IMR-90 (cell line): ENCODE data around the gene ABLIM3. TPM values are rescaled to one million over a fixed set of nuclear protein-coding genes. Genes with fewer than 3 reads are reported as not detected.

Experiments
- ATAC-seq: fragments of 200-7000 bp; cut with Tn5 transposase; 2 replicates; pipeline ENCODE4 v1.9.1; 2020; ENCODE audit warnings: low read depth, mild to moderate bottlenecking, moderate library complexity
- BruUV-seq: library from RNA; stranded (reverse); fragments of 400-500 nt; replicated peaks from 2 replicates; lab custom pipeline; 2021; lab: Mats Ljungman, UMichigan
- CTCF ChIA-PET: fragments of 300-600 bp; formaldehyde crosslinking; extraction: SDS; loops from one replicate; lab custom pipeline; 2021; ENCODE audit warnings: antibody characterized with exemption; lab: Yijun Ruan, JAX
- POLR2A ChIA-PET: fragments of 300-600 bp; sonication (Branson Sonifier 250); formaldehyde crosslinking; loops from one replicate; lab custom pipeline; 2022; ENCODE audit warnings: antibody characterized with exemption; ENCODE audit not compliant: unreplicated experiment; lab: Charles Lee
- DNase-seq: peaks from one replicate; pipeline ENCODE4 v3.0.0; 2013
- H2AFZ ChIP-seq: replicated peaks from 2 replicates; pipeline ENCODE3; 2013; ENCODE audit warnings: low read length, mild to moderate bottlenecking; ENCODE audit not compliant: poor library complexity
- H2AK5ac ChIP-seq: 2 replicates; pipeline ENCODE4 v1.6.1; 2013; ENCODE audit warnings: low read depth, low read length, inconsistent platforms
- H2AK9ac ChIP-seq: replicated peaks from 2 replicates; pipeline ENCODE3; 2013; ENCODE audit warnings: mild to moderate bottlenecking, low read depth, low read length, moderate library complexity; ENCODE audit not compliant: poor library complexity
- H2BK120ac ChIP-seq: 2 replicates; pipeline ENCODE4 v1.6.1; 2013; ENCODE audit warnings: low read depth, low read length, inconsistent platforms
- H2BK15ac ChIP-seq: 3 replicates; pipeline ENCODE4 v1.6.1; 2013; ENCODE audit warnings: low read depth, low read length, inconsistent platforms
- H2BK20ac ChIP-seq: 2 replicates; pipeline ENCODE4 v1.6.1; 2013; ENCODE audit warnings: low read depth, mild to moderate bottlenecking, inconsistent platforms, low read length, moderate library complexity
- H2BK5ac ChIP-seq: 2 replicates; pipeline ENCODE4 v1.6.1; 2013; ENCODE audit warnings: mild to moderate bottlenecking, low read depth, low read length, inconsistent platforms; ENCODE audit not compliant: poor library complexity, severe bottlenecking
- H3K14ac ChIP-seq: replicated peaks from 2 replicates; pipeline ENCODE4 v1.6.1; 2013; ENCODE audit warnings: low read depth, low read length, inconsistent platforms
- H3K18ac ChIP-seq: 2 replicates; pipeline ENCODE4 v1.6.1; 2013; ENCODE audit warnings: low read depth, low read length, control low read depth
- H3K23ac ChIP-seq: 2 replicates; pipeline ENCODE4 v1.6.1; 2013; ENCODE audit warnings: low read depth, low read length, inconsistent platforms
- H3K27ac ChIP-seq: 2 replicates; pipeline ENCODE4 v1.5.1; 2013; ENCODE audit warnings: mild to moderate bottlenecking, control low read depth, low read length; ENCODE audit not compliant: insufficient read depth
- H3K27me3 ChIP-seq: 2 replicates; pipeline ENCODE4 v1.6.1; 2013; ENCODE audit warnings: low read length; ENCODE audit not compliant: control insufficient read depth, insufficient read depth
- H3K36me3 ChIP-seq: 2 replicates; pipeline ENCODE4 v1.6.1; 2013; ENCODE audit warnings: low read length, mixed read lengths; ENCODE audit not compliant: control insufficient read depth, insufficient read depth
- H3K4ac ChIP-seq: 2 replicates; pipeline ENCODE4 v1.6.1; 2013; ENCODE audit warnings: low read depth, low read length, inconsistent platforms
- H3K4me1 ChIP-seq: 2 replicates; pipeline ENCODE4 v1.6.1; 2013; ENCODE audit warnings: low read length, mixed read lengths; ENCODE audit not compliant: control insufficient read depth, insufficient read depth
- H3K4me2 ChIP-seq: 2 replicates; pipeline ENCODE4 v1.6.1; 2013; ENCODE audit warnings: low read depth, mild to moderate bottlenecking, control low read depth, low read length, moderate library complexity
- H3K4me3 ChIP-seq: 2 replicates; pipeline ENCODE4 v1.5.1; 2013; ENCODE audit warnings: low read depth, mild to moderate bottlenecking, control low read depth, low read length, moderate library complexity; ENCODE audit not compliant: insufficient read depth
- H3K56ac ChIP-seq: 2 replicates; pipeline ENCODE4 v1.6.1; 2013; ENCODE audit warnings: low read length, inconsistent platforms; ENCODE audit not compliant: insufficient read depth; ENCODE audit errors: extremely low read depth
- H3K79me1 ChIP-seq, 2 experiments: 2 replicates each; pipeline ENCODE4 v1.6.1; 2013; ENCODE audit warnings: low read length in 2 of 2, inconsistent platforms in 1 of 2, low read depth in 1 of 2
- H3K9ac ChIP-seq: 2 replicates; pipeline ENCODE4 v1.6.1; 2013; ENCODE audit warnings: low read depth, low read length, control low read depth
- H3K9me1 ChIP-seq: 2 replicates; pipeline ENCODE4 v1.6.1; 2013; ENCODE audit warnings: low read length, inconsistent platforms; ENCODE audit not compliant: insufficient read depth
- H3K9me3 ChIP-seq: 2 replicates; pipeline ENCODE4 v1.6.1; 2013; ENCODE audit warnings: low read length; ENCODE audit not compliant: control insufficient read depth, insufficient read depth
- H4K20me1 ChIP-seq: 2 replicates; pipeline ENCODE4 v1.6.1; 2013; ENCODE audit warnings: low read length, inconsistent platforms; ENCODE audit not compliant: insufficient read depth
- H4K5ac ChIP-seq: 2 replicates; pipeline ENCODE4 v1.6.1; 2013; ENCODE audit warnings: mild to moderate bottlenecking, low read depth, low read length, control low read depth
- H4K8ac ChIP-seq, 2 experiments: 2 replicates each; pipeline ENCODE4 v1.6.1; 2013; ENCODE audit warnings: low read depth in 2 of 2, low read length in 2 of 2, control low read depth in 1 of 2, inconsistent platforms in 1 of 2
- H4K91ac ChIP-seq: 2 replicates; pipeline ENCODE4 v1.6.1; 2013; ENCODE audit warnings: low read depth, low read length, inconsistent platforms; ENCODE audit not compliant: insufficient read depth
- CEBPB ChIP-seq: IDR thresholded peaks from 2 replicates; pipeline ENCODE4 v1.6.1; 2012; ENCODE audit warnings: low read depth, low read length, improper control_type of control experiment
- CHD1 ChIP-seq: IDR thresholded peaks from 2 replicates; pipeline ENCODE4 v1.6.1; 2012; ENCODE audit warnings: low read depth, low read length, improper control_type of control experiment
- CTCF ChIP-seq: conservative IDR thresholded peaks from 2 replicates; pipeline ENCODE4 v1.5.1; 2012; ENCODE audit warnings: mild to moderate bottlenecking, low read depth, low read length, improper control_type of control experiment
- FOS ChIP-seq: fragments of 150-350 bp; IDR thresholded peaks from 2 replicates; pipeline ENCODE4 v1.6.1; 2016; ENCODE audit warnings: low read depth, low read length
- MAFK ChIP-seq: IDR thresholded peaks from 2 replicates; pipeline ENCODE4 v1.6.1; 2012; ENCODE audit warnings: low read depth, low read length, improper control_type of control experiment
- MAZ ChIP-seq: IDR thresholded peaks from 2 replicates; pipeline ENCODE4 v1.6.1; 2012; ENCODE audit warnings: low read depth, mild to moderate bottlenecking, low read length, improper control_type of control experiment, moderate library complexity, borderline replicate concordance
- MXI1 ChIP-seq: IDR thresholded peaks from 2 replicates; pipeline ENCODE4 v1.6.1; 2012; ENCODE audit warnings: low read depth, mild to moderate bottlenecking, low read length, moderate library complexity, borderline replicate concordance
- NFE2L2 ChIP-seq: fragments of 150-350 bp; IDR thresholded peaks from 2 replicates; pipeline ENCODE4 v1.6.1; 2016; ENCODE audit warnings: low read depth, mild to moderate bottlenecking, low read length
- RAD21 ChIP-seq: IDR thresholded peaks from 2 replicates; pipeline ENCODE4 v1.6.1; 2012; ENCODE audit warnings: low read length, improper control_type of control experiment
- RCOR1 ChIP-seq: IDR thresholded peaks from 2 replicates; pipeline ENCODE4 v1.6.1; 2012; ENCODE audit warnings: mild to moderate bottlenecking, low read length, improper control_type of control experiment; ENCODE audit not compliant: insufficient replicate concordance
- RFX5 ChIP-seq: IDR thresholded peaks from 2 replicates; pipeline ENCODE4 v1.8.0; 2012; ENCODE audit warnings: low read depth, mild to moderate bottlenecking, low read length, moderate library complexity
- SMC3 ChIP-seq: fragments of 150-350 bp; IDR thresholded peaks from 2 replicates; pipeline ENCODE4 v1.6.1; 2016; ENCODE audit warnings: low read depth, mild to moderate bottlenecking, antibody characterized with exemption, low read length, moderate library complexity
- USF2 ChIP-seq: fragments of 150-350 bp; IDR thresholded peaks from 2 replicates; pipeline ENCODE4 v1.6.1; 2017; ENCODE audit warnings: mild to moderate bottlenecking, antibody characterized with exemption, low read length, low read depth
- WGBS, 2 experiments: methylation state at CpG; one replicate each; pipeline versions ENCODE4 v1.1.5 to v1.1.7; 2013; ENCODE audit warnings: missing lambda C conversion rate in 2 of 2; ENCODE audit not compliant: insufficient read length in 1 of 2; ENCODE audit errors: extremely low coverage in 2 of 2; 5-methylcytosine and 5-hydroxymethylcytosine counted together
- dilution Hi-C: fragments of 300-500 bp; cut with HindIII; formaldehyde crosslinking; loops from one replicate; pipeline ENCODE4 v1.14.3; 2018; ENCODE audit warnings: low sequenced_read_pairs; ENCODE audit not compliant: unreplicated experiment
- in situ Hi-C: fragments of 300-500 bp; cut with MboI; formaldehyde crosslinking; loops from 3 replicates; pipeline ENCODE4 v1.14.3; 2019; ENCODE audit warnings: low sequenced_read_pairs, inconsistent platforms, mixed read lengths
- intact Hi-C: fragments of 100-400 bp; cut with micrococcal nuclease; formaldehyde crosslinking; loops from 2 replicates; pipeline ENCODE4 v1.10.0; 2022
- polyA plus RNA-seq, 3 experiments: library from polyadenylated mRNA; depleted of rRNA; stranded (reverse); fragments of >200 nt; gene quantifications; 2 replicates each; pipeline ENCODE4 v1.2.3, GENCODE V29; 2012; ENCODE audit warnings: low replicate concordance in 1 of 3
- total RNA-seq: library from RNA; depleted of rRNA; stranded (reverse); fragments of >200 nt; gene quantifications from 2 replicates; pipeline ENCODE4 v1.2.3, GENCODE V29; 2012

Gene ABLIM3
- total and polyA plus RNA-seq, 2 of the 4 experiments (the other 2 are of a cell fraction): 33.3 to 69.9 TPM

GRCh38 chr5:149288436-149288835 lies 147.1 kb downstream of the ABLIM3 start (continued):
- no peak for TF ChIP-seq RAD21
- TF ChIP-seq MAZ: no peak
- TF ChIP-seq MXI1: no peak

GRCh38 chr5:149289301-149289700 lies 148.0 kb downstream of the ABLIM3 start:
- no peak overlapping the region for H3K27ac ChIP-seq
- WGBS, 2 experiments: 40% methylated on average over 2 of the region's 7 CpGs; no CpG with 5 or more reads in 1 of the 2 experiments
- no peak overlapping the region for H2AK5ac ChIP-seq
- H3K36me3 ChIP-seq: no peaks in the 10 kb centered on the region
- H2BK5ac ChIP-seq: no peak overlapping the region
- H3K23ac ChIP-seq: 0 out of 2 replicates have a peak overlapping the region, but pooled peaks have one; percentile 0
- no peak overlapping the region for H4K5ac ChIP-seq
- H2BK120ac ChIP-seq: no peak overlapping the region
- H2AFZ ChIP-seq: peak overlapping the region; percentile 65
- peaks cover 16% of the 10 kb centered on the region; the same call in 1 of the 2 replicates for H3K9me1 ChIP-seq
- no peak overlapping the region; a peak in 1 of 4 replicates for H4K8ac ChIP-seq
- H3K9me3 ChIP-seq: no peaks in the 10 kb centered on the region
- intact Hi-C loops (no loop called here), dilution Hi-C loops (no loop called here), in situ Hi-C loops (no loop called here)
- 0 out of 4 replicates have a peak, but pooled peaks cover 0 to 3% of the 10 kb centered on the region in 2 experiments for H3K79me1 ChIP-seq
- no peak overlapping the region for H3K9ac ChIP-seq
- peak overlapping the region; percentile 72; the same call in 1 of the 2 replicates for H3K14ac ChIP-seq
- CTCF ChIA-PET: no interaction called here
- H3K4me2 ChIP-seq: peak overlapping the region; percentile 25; the same call in 1 of the 2 replicates
- no peak overlapping the region; the same call in 1 of the 2 replicates for H4K91ac ChIP-seq
- no peak overlapping the region for H3K56ac ChIP-seq
- H3K27me3 ChIP-seq: no peaks in the 10 kb centered on the region
- no peaks in the 10 kb centered on the region for H4K20me1 ChIP-seq
- H3K4me1 ChIP-seq: peaks cover 1% of the 10 kb centered on the region; the same call in 1 of the 2 replicates
- BruUV-seq: no TSS peak
- POLR2A ChIA-PET: no interaction called here
- H2BK20ac ChIP-seq: no peak overlapping the region
- H2BK15ac ChIP-seq: no peak overlapping the region
- no peak overlapping the region for H2AK9ac ChIP-seq
- no peak for ATAC-seq
- no peak overlapping the region for H3K18ac ChIP-seq
- DNase-seq: peak; percentile 31
- no peak overlapping the region for H3K4ac ChIP-seq
- H3K4me3 ChIP-seq: no peak overlapping the region
- TF ChIP-seq RCOR1 (no peak), CEBPB (no peak), CHD1 (no peak), CTCF (no peak), USF2 (no peak), MAZ (no peak), FOS (no peak), RAD21 (no peak), RFX5 (no peak), SMC3 (no peak), NFE2L2 (no peak), MAFK (no peak)
